ENCODE measurements around the gene PGAP1. TPM values are rescaled to one million over a fixed set of nuclear protein-coding genes. Genes with fewer than 3 reads are reported as not detected.

The PGAP1 gene
- total RNA-seq, 1 donor from 2014 or later, result 104 TPM

DNA sequence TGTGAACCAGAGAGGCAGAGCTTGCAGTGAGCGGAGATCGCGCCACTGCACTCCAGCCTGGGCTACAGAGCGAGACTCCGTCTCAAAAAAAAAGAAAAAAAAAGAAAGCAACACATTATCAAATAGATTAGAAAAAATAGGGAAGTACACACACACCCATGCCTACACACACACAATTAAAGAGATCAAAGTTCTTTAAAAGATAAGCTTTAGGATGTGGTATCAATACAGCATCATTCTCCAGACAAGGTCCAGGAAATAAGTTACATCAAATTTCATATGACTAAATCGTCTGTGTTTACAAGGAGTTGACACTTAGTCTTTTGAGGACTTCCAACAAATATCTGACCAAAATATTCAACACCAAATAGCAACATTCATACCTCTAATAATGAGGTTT, 25.7 kb downstream of the PGAP1 start:
- FAIRE-seq, result no peak
- DNase-seq (ENCODE audit: low spot score in 2 of 2), result no peak

DNA sequence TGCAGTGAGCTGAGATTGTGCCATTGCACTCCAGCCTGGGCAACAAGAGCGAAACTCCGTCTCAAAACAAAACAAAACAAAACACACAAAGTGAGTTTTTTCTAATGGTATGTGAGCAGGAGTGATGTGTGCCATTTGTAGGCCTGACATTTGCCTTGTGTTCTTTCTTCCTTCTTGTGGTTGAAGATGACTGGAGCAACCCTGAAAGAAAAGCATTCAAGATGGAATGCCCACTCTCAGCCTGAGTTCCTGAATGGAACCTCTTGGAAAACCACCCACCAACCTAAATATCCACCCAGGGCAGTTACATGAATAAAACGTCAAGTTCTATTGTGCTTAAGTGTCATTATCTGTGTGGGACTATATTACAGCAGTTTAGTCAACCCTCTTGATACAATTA, 26.5 kb downstream of the PGAP1 start:
- DNase-seq (ENCODE audit: low spot score in 2 of 2) (no peak), FAIRE-seq (no peak)

DNA sequence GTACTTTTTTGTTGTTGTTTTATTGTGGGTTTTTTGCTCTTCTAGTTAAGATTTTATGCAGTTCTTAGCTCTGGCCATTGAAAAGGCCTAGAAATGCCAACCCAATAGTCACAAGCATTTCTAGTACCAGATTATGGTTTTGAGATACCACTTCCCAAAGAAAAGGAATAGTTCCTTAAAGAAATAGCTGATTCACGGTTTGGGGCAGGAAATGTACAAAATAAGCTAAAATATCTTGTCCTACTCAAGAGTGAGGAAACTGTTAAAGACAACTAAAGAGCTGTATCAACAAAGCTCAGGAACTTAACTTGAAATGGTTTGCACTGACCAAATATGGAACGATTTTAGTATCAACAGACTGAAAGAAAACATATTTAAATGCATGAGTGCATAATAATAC, 35.4 kb downstream of the PGAP1 start:
- no peak for FAIRE-seq
- DNase-seq (ENCODE audit: low spot score in 2 of 2), result no peak

DNA sequence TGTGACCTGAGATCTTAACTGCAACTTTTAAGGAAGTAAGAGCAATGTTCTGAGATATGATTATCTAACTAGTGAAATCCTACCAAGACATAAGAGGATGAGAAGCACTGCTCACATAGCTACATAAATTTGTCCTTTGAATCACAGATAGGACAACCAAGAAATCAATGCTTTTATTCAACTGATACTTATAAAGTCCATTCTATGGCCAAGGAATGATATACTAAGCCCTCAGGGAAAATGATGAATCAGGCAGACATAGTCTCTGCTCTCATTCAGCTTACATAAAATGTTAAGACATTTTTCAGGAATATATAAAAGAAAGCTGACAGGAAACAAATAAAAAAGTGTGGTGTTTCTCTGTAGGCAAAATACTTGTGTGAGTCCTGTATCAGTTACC, 39.1 kb downstream of the PGAP1 start:
- no peak for DNase-seq (ENCODE audit: low spot score in 2 of 2)
- FAIRE-seq, result no peak

DNA sequence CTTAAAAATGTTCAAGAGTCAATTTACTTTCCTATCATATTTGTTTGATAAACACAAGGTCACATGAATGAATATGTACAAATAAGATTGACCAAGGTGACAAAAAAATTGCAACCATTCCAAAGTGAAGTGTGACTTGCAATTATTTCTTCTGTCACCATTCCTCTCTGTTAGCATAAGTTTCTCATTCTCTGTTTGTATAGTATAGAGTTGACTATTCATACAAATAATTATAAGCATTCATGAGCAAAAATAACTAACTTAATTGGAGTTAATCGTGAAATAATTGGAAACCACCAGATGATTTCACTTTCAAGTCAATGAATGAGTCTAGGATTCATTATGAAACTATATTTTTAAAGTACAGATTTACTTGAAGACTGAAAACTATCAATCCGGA, 42.1 kb downstream of the PGAP1 start:
- DNase-seq (ENCODE audit: low spot score in 2 of 2) (no peak), FAIRE-seq (no peak)

DNA sequence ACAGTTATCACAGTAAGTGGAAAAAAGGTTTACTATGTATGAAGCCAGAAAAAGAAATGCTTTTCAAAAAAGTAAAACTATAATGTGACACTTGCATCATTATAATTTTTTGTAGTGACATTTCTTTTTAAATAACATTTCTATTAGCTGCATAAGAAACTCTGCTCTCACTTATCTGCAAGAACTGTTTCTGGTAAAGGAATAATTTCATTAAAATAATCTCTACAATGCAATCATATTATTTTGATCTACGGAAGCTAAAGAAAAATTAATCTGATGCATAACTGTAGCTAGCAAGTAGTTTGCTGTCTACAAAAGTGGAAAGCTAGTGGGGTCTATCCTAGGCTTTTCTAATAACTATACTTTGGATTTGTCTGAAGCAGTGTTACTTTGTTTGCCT, 50.1 kb downstream of the PGAP1 start:
- no peak for FAIRE-seq

DNA sequence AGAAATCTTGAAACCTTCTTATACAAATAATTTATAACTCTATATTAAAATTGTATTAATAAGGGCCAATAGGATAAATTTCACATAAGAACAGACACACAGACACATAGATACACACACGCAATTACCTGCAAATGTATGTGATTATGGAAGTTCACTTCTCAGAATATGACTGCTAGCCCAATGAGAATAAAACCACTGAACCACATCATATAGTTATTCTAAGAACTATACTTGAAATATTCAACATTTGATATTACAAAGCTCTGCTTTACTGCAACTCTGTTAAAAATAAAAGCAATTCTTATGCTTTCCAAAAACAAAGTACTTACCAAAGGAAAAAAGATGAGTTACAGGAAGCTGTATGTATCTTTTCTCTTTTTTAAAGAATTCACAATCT, 51.1 kb downstream of the PGAP1 start:
- no peak for FAIRE-seq

More for the DNA sequence above, 50.1 kb downstream of the PGAP1 start:
- DNase-seq (ENCODE audit: low spot score in 2 of 2), result no peak

DNA sequence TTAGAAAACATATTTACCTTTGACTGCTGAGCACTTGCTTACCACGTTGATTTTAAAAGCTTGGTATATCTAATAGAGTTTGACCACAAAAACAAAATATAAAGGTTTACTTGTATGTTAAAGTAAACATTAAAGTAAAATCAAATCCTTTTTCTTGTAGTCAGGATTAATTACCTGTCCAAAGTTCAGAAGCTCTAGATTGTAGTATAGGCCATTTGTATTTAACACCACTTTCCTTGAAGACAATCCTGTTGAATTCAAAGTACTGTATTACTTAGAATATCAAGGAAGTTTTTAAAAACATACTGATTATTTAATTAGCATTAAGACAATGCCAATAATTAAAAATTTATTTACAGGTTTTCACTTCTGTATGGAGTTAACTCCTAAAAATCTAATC, 53.0 kb downstream of the PGAP1 start:
- no peak for DNase-seq (ENCODE audit: low spot score in 2 of 2)
- no peak for FAIRE-seq

More for the DNA sequence above, 51.1 kb downstream of the PGAP1 start:
- DNase-seq (ENCODE audit: low spot score in 2 of 2), result no peak

DNA sequence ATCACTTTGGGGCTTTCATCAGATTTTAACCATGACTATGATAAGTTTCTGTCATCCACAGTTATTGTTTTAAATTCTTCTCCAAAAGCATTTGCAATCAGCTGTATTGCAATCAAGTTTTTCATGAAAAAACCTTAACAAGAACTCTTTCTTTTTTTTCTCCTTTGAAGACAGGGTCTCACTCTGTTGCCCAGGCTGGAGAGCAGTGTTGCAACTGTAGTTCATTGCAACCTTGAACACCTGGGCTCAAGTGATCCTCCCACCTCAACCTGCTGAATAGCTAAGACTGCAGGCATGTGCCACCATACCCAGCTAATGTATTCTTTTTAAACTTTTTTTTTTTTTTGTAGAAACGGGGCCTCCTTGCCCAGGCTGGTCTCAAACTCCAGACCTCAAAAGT, 71.9 kb downstream of the PGAP1 start:
- FAIRE-seq (no peak), DNase-seq (ENCODE audit: low spot score in 2 of 2) (no peak)

DNA sequence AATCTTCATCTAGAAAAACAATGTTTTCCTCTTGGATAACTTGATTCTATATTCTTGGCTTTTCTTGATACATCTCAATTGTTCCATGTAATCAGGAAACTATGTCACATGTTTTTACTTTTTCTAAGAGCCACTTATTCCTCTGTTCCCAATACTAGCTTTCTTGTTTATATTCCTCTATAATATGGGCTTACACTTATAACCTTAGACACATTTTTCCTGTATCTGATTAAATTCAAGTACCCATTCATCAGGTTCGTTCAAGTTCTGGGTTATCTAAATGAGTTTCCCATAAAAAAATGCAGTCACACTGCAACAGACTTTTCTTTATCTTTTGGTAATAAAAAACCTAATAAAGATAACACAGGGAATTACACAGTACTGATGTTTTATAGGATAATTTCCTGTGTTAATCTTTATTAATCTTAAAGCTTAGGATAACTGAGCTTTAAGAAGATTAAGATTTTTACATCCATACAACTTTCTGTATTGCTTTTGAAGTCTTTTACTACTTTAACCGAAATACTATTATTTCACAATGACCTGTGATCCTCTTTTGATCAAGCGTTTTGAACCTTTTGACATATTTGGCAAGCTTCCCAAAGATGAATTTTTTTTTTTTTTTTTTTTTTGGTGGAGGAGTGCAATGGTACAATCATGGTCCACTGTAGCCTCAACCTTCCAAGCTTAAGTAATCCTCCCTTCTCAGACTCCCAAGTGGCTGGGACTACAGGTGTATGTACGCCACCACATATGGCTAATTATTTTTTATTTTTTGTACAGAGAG, 73.0 kb downstream of the PGAP1 start:
- FAIRE-seq (no peak), DNase-seq (ENCODE audit: low spot score in 2 of 2) (no peak)

DNA sequence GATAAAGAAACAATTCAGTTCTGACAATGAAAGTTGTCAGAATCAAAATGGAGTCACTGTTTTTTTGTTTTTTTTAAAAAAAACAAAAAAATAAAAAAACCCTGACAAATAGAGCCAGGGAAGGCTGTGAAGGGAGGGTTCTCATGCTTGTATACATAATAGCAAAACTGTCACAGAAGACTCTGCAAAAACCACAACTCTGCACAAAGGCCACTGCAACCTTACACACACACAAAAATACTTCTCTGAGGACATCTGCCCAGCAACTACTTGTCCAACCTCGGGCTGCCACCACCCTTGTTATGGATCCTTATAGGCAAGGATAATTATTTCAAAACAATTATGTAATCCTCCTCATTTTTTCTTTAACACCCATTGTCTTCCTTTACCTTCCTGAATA, 75.4 kb downstream of the PGAP1 start:
- no peak for DNase-seq (ENCODE audit: low spot score in 2 of 2)
- FAIRE-seq, result no peak

DNA sequence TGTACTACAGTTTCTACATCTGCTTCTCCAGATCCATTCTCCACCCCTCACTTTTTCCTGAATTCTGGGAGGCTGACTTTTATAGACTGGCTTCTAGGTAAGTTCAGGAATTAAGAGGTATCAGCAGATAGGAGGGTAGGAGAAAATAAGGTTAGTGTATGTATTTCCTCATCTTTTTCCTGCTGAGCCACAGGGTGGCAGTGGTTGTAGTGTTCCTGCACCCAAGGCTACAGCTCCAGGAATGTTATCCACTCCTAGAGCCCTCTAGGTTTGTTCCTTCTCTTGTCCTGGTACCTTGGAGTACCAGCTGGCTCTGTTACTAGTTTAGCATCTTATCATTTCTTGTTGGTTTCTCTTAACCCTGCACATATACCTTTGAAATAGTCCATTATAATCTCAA, 76.6 kb downstream of the PGAP1 start:
- peak in 1 of 2 donors; percentile 10 for DNase-seq (ENCODE audit: low spot score in 2 of 2)

DNA sequence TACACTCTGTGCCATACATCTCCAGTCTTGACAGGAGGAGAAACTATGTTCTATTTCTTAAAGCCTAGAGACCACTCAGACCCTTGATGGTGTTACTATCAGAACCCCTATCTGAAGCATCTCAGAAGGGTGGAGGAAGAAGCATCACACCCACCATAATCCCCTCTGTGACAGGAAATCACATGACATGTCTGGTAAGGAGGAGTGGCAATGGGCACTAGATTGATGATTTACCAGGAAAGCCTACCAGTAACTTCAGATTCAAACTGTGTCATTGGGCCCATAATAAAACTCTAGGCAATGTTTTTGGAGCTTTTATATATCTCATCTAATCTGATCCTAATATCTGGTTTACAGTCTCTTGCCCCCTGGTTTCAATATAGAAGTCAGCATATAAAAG, 80.2 kb downstream of the PGAP1 start:
- DNase-seq (ENCODE audit: low spot score in 2 of 2) (no peak), FAIRE-seq (no peak)

More for the DNA sequence above, 76.6 kb downstream of the PGAP1 start:
- no peak for FAIRE-seq

DNA sequence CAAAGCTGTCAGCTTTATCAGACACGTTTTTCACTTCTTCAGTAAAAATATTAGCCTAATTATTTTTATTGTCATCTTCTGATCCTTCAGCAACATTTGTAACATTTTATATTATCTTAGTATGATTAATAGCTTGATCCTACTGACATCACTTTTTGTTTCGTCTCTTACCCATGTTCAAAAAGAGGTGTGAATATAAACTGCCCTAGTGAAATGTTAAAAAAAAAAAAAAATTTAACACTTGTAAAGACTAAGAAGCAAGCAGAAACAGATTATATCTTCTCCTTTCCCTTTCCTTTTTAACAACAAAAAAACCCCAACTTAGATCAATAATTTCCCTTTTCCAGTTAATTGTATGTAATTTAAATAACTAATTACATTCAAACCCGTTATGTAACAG, 81.1 kb downstream of the PGAP1 start:
- DNase-seq (ENCODE audit: low spot score in 2 of 2) (no peak), FAIRE-seq (no peak)

DNA sequence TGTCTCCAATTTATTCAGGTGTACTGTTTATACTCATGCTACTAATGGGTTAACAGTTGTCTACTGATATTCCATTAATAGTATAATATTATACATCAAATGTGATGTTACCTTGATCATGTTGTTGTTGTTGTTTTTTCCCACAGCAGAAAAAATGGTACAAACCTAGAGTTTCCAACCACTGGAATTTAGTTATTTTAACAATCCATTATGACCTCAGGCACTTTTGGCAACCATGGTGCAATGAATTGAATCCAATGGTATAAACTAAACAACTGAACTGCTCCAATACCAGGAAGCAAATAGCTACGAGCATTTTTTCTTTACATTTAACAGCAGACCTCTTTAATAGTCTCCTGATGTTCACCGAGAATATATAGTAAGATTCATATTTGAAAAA, 86.3 kb downstream of the PGAP1 start:
- FAIRE-seq (no peak), DNase-seq (ENCODE audit: low spot score in 2 of 2) (no peak)

DNA sequence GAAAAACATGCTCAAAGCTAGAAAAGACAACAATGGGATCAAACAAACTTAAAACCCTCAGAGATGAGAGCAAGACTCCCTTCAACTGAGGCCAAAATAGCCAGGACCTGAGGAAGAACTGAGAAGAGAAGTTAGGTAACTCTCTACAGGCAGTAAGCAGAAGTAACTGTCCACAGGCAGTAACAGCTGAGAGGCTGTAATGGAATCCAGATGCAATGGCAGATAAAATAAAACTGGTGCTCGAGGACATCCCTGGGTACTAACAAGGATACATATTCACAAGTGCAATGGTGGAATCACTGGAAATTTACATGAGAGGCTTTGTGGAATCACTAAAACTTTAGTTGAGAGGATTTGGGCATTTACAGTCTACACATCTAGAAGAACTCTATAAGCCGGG, 86.9 kb downstream of the PGAP1 start:
- FAIRE-seq, result no peak

DNA sequence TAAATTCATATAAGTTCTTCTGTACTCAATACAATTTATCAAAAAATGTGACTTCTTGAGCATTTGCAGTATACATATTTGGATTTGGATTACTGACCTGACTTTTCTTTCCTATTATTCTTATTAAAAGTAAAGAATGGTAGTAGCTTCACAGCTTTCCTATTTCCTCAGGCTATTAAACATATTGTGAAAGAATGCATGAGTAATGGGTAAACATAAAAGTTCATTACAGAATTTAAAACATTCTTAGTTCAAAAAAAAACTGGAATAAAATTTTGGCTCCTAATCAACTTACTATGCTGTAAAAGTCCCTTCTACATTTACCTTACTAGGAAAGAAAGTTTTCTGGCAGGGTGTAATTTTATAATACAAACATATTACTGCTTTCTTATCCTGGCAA, 90.1 kb downstream of the PGAP1 start:
- no peak for FAIRE-seq
- no peak for DNase-seq (ENCODE audit: low spot score in 2 of 2)

More for the DNA sequence above, 86.9 kb downstream of the PGAP1 start:
- DNase-seq (ENCODE audit: low spot score in 2 of 2), result no peak

DNA sequence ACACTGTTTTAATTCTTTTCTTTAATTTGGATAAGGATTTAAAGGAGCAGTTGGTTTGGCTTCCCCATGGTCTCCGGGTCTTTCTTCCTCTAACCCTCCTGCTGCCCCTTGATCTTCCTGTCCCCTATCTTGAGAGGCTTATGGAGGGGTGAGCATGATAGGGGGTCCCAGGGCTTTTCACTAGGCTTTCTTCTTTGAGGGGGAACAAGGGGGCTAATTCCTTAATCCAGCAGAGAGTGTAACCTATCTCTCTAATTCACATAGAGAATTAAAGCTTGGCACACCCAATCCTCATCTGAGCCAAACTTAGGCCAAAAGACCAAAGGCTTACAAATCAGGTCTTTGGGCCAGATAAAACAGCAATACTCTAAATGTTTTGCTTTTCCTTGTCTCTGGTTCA, 95.8 kb downstream of the PGAP1 start:
- FAIRE-seq (no peak), DNase-seq (ENCODE audit: low spot score in 2 of 2) (no peak)

DNA sequence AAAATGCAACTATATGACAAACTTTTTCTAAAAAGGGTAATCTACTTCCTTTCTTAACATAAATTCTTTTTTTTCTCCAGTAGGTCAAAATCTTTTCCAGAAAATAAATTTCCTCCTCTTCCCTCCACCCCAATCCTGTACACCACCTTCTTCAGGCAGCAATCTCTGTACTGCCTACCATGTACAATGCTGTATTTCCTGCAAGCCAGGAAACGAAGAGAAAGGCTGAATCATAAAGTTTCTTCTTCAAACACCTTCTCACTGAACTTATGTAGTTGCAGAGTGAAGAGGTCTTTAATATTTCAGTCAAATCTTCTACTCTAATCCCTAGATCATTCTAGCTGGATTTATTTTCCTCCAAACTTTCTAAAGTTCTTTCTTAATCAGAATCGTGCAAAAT, 99.2 kb downstream of the PGAP1 start:
- DNase-seq (ENCODE audit: low spot score in 2 of 2) (no peak), FAIRE-seq (no peak)

DNA sequence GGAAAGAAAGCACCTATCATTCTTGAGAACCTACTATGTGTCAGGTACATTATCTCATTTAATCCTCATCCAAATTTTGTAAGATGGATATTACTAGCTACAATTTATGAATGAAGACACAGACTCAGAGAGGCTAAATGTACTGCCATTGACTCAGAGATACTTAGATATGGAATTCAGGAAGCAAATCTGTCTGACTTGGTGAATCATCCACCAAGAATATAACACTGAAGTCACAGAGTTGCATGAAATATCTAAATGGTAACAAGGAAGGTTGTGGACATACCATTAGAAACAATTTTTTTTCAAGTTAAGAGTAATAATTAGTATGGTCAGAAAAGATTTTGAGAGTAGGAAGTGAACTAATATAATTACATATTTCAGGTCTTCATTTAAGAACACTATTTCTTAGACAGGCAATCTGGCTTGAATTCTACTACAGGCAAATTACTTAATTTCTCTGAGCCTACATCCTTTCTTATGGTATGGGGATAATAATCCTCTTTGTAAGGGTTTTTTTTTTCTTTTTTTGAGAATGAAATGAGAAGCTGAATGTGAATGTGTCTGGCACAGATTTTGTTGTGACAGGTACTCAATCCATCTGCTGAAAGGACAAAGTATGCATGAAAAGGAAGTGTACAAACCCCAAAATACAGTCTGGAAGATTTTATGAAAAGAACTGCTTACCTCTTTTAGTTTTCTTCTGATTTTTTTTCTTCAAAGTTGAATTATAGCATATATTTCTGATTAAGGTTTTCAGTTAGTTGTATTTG, 102.6 kb downstream of the PGAP1 start:
- FAIRE-seq (no peak), DNase-seq (ENCODE audit: low spot score in 2 of 2) (no peak)

DNA sequence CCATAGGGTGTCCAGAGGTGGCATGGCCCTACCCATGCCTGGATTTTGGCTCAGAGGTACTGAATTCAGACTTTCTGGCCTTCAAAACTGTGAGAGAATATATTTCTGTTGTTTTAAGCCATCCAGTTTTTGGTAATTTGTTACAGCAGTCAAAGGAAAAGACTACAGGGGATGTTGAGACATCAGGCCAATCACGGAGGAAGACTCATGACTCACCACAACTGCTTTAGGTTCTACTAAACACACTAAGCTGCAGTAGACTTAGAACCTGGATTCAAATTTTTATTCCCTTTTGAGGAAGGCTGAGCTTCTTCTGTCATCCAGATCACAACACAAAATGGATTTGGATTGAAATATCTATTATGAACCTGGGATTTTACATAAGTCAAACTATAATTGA, 105.3 kb downstream of the PGAP1 start:
- no peak for FAIRE-seq
- no peak for DNase-seq (ENCODE audit: low spot score in 2 of 2)

DNA sequence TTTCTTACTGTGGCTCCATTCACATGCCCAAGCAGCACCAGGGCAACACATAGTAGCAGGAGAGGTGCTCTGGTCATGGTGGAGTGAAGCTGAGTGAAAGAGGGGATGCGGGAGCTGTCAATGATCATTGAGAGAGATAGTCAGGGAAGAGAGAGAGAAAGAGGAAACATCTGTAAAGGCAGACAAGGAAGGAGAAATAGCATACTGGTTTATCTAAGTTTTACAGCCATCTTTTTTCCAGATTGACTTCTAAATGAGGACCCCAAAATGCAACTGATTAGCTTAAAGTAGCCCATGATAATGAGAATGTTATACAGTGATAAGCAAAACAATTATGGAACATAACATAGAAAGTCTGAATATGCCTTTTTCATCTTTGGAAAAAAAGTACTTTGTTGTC, 117.2 kb downstream of the PGAP1 start, which contains the start of gene C2orf66:
Gene C2orf66 (minus strand): TSS at position 96 of the 400 bp plus-strand sequence. CDS start 19 bp downstream, at position 77.
- FAIRE-seq (no peak), DNase-seq (ENCODE audit: low spot score in 2 of 2) (no peak)

Data from frontal cortex (tissue), 4 donors.